ENCODE measurements around the gene ITPR1.

The ITPR1 gene

DNA sequence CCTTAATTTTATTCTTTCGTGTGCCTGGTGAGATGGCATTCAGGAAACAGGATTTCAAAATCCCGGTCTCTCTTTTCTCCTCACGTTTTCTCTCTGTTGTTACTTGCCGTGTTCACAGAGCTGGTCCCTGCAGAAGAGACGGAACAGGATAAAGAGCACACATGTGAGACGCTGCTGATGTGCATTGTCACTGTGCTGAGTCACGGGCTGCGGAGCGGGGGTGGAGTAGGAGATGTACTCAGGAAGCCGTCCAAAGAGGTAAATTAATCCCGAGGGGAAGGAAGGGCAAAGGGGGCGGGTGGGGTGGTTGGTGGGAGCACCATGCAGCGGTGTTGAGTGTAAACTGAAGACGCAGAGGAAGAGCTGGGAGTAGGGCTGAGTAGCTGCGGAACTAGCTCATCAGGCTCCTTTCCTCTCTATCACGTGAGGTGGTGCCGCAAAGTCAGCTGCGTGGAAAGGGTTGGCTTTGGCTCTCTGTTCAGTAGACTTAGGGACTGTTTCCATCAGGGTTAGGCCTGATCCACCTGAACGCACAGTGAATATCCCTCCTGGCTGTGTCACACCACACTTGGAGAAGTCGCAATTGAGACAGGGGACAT is 321.3 kb downstream of the ITPR1 start:
- DNase-seq (ENCODE audit: low spot score) = no peak

DNA sequence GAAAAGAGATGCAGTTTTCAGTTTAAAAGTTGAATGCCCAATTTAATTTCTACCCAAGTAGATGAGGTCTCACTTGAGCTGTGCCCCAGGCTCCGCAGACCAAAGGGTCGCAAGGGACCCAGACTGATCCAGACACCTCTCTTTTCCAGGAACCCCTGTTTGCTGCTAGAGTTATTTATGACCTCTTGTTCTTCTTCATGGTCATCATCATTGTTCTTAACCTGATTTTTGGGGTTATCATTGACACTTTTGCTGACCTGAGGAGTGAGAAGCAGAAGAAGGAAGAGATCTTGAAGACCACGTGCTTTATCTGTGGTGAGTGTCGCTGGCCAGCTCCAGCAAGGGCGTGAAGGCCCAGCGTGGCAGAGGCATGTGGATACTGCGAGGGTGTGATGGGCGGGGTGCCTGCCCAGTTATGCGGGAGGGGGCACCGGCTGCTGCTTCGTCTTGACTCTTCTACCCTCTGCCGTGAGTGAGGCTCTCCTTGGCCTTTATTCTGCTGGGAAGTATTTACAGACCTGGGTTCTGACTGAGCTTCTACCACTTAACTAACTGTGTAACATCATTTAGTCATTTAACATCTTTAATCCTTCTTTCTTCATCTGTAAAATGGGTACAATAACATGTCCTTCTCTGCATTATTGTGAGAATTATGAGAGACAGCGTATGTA is 321.9 kb downstream of the ITPR1 start:
- no peak for DNase-seq (ENCODE audit: low spot score)

DNA sequence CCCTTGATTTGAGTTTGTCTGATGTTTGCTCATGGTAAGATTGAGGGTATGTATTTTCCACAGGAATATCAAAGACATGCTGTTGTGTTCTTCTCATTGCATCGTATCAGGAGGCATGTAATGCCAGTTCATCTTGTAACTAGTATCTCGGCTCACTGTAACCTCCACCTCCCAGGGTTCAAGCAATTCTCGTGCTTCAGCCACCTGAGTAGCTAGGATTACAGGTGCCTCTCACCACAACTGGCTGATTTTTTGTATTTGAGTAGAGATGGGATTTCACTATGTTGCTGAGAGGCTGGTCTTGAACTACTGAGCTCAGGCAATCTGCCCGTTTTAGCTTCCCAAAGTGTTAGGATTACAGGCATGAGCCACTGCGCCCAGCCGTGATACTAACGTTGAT is 323.2 kb downstream of the ITPR1 start:
- DNase-seq (ENCODE audit: low spot score) = no peak

DNA sequence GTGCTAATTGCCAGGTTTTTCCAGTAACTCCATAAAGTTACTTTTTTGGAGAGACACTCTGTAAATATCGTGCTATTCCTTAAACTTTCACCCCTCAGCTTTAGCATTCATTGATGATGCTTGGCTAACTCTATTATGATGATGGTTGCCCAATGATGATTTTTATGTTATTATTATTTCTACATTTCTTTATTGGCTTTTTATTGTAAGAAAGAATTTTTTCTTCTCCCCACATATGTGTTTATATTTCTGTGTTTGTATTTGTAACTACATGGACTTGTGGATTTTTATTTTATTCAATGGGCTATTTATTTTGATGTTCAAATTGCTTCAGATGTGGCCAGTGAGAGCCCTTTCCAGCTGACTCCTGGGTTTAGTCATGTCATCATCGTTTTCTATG is 323.6 kb downstream of the ITPR1 start:
- no peak for DNase-seq (ENCODE audit: low spot score)

DNA sequence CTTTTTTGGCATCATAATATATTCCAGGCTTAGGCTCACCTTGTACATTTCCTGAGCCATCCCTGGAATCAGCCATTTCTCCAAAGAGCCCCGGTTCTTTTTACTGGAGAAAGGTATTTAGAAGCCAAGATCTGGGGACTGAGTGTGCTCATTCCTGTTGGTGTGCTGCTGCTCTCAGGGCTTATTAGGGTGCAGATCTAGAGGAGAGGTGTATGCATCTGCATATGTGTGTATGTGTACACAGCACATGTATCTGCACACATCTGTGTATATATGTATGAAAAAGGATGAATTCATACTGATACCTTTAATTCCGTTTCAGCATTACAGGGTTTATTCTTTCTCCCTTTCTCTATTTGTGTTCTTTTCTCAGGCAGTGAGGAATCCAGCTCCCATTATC is 324.0 kb downstream of the ITPR1 start:
- no peak for DNase-seq (ENCODE audit: low spot score)

DNA sequence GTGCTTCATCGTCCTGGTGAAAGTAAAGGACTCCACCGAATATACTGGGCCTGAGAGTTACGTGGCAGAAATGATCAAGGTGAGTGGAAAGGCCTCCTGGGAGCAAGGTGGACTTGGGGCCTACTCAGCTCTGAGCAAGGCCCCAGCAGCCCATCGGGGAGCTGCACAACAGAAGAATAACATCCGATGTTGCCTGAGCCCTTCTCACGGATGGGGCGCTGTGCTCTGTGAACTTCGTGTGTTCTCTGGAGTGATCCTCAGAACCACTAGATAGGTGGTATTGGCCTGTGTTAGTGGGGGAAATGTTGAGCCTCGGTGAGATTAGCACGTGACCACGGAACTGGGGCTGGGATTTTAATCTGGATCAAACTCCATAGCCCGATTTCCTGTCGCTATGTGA is 325.0 kb downstream of the ITPR1 start:
- DNase-seq (ENCODE audit: low spot score) = no peak

DNA sequence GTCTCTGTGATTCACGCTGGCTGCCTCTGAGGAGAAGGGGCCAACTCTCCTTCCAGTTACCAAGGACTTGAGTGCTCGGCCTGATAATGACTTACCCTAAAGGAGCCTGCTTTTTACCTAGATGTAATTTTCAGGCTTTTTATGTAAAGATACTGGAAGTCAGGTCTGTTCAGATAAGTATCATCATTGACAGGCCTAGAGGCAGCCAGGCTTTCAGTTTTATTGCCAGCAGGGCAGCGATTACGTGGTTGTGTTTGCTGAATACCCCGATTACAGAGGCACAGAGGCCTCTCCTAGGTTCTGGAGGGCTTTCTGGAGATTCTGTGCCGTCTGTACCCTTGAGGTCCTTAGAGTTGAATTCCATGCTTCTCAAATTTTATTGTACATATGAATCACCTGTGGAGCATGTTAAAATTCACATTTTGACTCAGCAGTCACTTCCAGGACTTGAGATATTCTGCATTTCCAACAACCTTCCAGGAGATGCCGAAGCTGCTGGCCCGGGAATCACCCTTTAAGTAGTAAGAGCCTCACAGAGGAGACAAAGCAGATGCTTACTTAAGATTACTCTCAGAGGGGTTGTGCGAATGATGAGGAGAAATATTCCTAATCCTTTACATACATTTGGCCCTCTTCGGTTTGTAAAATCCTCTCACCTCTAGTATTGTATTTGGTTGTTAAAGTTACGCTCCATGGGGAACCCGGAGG is 326.0 kb downstream of the ITPR1 start:
- DNase-seq (ENCODE audit: low spot score) = no peak

DNA sequence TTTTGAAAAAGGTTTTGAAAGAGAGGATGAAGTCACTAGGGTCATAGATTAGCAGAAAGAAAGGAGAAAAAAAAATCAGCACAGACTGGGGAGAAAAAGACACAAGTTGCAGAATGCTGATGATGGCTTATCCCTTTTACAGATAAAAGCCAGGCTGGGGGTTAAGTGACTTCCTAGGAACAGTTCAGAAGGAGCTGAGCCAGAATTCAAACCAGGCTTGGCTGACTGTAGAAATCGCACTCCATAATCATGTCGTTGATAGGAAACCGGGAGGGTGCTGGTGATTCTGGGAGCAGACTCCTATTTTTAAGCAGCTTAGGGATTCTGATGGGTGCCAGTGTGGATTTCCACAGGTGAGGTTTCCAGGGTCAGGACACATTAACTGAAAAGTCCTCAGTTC is 326.6 kb downstream of the ITPR1 start:
- DNase-seq (ENCODE audit: low spot score) = no peak

DNA sequence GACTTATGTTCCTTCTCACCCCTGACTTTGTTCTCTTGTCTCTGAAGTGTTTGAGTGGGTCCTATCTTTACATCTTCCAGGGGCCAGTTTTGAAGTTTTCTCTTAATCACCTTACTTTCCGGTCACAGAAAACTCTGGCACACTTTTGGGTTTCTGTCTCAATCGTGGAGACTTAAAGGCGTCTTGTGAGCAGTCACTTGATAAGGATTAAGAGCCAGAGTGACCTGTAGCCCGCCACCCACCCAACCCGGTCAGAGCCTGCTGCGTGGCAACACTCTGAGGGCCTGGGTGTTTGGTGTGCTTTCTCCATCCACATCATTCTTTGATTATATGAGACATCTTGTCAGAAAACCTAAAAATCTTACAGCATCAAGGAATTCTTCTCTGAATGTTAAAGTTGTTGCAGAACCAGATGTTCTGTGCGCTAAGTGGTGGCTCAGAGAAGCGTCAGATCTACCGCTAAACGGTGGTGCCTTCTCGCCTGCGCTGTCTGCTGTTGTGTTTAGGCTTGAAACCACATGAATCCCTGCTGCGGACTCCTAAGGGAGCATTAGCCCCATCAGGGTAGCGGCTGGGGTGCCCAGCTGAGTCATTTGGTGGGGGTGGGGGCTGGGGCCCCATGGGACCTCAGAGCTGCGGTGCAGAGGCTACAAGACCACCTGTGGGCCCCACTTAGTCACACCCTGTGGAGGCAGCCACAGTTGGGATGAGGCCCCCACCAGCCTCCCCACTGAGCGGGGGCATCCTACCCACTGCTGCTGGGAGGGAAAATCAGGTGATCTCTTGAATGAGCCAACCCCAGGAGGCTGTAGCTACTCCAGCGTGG is 327.4 kb downstream of the ITPR1 start:
- no peak for DNase-seq (ENCODE audit: low spot score)

DNA sequence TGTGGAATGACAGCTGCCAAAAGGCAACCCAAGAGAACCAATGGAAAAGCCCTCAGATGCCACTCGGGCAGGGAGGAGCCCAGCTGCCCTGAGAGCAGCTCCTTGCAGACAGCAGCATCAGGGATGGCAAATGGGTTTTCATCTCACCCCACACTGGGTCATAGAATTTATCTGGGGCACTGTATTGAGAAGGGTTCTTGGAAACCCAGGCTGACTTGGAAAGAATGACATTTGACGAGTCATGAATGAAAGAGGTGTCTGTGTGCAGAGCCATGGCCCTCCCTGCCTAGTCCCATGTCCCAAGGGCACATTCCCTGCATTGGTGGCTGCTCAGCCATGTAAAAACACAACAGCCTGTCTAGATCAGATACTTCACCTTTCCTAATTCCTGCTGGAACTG is 328.2 kb downstream of the ITPR1 start:
- DNase-seq (ENCODE audit: low spot score) = no peak

DNA sequence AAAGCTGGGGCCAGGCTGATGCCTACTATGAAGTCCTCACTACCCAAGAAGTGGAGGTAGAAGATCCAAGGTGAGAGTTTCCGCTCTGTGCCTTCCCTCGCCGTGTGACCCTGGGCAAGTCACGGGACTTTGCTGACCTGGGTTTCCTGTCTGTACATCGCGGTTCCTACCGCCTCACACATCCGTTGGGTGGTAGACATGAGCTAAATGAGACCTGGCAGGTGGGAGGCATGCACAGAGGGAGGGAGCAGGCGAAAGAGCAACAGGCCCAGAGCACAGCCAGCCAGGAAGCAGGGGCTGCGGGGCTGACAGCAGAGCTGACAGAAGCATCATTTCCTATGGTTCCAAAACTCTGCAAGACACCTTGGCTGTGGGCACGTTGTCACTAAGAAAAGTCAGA is 328.8 kb downstream of the ITPR1 start:
- no peak for DNase-seq (ENCODE audit: low spot score)

DNA sequence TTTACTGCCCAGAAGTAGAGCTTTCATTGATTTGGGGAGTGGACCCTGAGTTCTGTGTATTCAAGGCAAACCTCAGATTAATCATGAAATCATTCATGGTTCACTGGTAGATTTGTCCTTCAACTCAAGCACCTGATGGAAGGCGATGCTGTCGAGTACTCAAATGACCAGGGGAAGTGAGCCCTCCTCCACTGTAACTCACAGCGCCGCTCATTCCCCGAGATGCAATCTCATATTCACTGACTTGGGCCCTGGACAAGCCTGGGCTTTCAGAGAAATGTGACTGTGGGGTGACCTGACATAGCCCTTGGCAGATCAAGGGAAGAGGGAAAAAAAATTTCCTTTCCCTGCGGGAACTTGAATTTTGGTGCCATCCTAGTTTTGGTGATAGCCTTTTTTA is 329.4 kb downstream of the ITPR1 start:
- no peak for DNase-seq (ENCODE audit: low spot score)

DNA sequence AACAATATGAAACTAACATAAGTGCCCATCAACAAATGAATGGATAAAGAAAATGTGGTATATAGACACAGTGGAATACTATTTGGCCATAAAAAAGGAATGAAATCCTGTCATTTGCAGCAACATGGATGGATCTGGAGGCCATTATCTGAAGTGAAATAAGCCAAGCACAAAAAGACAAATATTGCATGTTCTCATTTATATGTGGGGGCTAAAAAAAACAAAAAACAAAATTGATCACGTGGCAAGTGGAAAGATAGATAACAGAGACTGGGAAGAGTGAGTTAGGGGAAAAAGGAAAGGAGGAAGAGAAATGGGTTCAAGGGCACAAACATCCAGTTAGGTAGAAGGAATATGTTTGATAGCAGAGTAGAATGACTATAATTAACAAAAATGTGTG is 330.2 kb downstream of the ITPR1 start:
- no peak for DNase-seq (ENCODE audit: low spot score)

DNA sequence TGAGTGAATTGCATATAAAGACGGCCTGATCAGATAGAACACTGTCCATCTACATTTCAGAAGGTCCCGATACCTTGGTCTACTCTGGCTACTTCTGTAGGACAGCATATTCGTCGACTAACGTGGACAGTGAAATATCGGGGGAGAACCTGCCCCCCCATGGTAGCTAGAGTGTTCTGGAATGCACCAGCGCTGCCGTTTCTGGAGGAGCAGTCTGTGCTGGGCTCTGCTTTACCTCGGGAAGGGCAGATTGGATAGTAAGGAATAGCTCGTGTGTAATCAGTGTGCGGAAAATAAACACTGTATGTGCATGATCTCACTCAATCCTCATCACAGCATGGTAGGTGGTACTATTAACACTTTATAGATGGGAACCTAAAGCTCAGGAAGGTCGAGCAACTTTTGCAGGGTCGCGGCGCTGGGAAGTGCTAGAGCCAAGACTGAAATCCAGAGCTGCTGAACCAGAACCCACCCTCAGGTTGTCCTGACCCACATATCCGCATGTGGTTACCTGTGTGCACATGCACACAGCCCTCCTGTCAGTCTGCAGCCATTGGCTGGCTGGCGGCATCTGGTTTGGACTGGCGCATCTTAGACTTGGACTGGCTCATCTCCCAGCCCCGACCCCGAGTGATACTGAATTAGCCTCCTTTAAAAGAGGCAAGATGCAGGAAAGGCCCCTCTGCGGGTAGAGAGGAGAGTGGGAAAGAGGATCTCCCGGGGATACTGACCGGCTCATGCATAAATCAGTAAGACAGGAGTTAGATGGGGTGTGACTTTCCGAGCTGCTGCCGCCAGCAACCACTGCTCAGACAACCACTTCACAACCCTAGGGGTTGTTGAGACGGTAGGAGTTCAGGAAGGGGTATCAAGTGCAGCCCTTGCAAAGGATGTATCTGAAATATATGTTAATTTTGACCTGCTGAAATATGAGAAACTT is 331.1 kb downstream of the ITPR1 start:
- DNase-seq (ENCODE audit: low spot score) = no peak

DNA sequence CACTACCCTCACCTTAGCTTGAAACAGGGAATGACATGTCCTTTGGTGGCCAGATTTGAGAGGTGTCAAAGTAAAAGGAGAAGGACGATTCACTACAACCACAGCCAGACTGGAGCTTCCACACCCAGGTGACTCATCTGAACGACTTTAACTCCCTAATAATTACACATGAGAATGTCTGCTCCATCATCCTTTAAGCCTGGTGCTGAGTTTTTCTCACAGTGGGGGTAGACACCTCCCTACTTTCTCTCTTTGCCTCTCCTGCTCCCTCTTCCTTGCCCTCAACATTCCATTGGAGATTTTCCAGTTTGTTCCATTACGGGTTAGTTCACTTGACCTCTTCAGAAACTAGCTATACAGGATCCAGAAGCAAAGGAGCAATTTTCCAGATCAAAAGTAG is 331.8 kb downstream of the ITPR1 start:
- DNase-seq (ENCODE audit: low spot score) = no peak

DNA sequence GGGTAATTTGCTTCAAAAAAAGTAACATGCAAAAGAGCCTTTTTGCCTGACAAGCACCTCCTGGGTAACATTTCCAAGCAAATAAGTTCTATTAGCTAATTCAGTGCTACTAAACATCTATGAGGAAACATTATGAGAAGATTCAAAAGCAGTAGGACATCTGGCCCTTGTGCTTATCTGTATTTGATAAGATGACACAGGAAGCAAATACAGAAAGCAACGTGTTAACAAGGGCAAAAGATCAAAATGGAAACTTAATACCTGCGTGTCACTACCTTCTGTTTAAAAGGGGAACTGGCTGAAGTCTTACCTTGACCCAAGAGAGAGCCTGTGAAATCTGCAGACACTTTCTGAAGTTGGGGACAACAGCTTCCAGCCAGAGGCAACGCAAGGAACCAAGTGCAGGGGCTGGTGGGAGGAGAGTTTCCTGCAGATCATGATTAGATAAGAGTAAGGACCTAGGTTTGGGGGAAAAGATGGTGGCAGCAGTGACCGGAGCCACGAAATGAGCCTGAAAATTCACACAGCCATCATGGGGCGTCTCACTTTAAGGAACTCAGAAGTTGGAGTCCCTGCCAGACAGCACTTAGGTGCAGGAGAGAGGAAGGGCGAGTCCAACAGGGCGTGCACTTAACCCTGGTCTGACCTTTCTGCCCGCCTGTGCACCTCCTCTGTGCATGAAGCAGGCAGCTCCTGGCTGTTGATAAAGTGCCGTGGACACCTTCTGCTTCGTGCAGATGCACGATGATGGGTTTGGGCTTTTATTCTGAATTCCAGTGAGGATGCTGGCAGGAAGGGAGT is 332.5 kb downstream of the ITPR1 start:
- DNase-seq (ENCODE audit: low spot score) = no peak

DNA sequence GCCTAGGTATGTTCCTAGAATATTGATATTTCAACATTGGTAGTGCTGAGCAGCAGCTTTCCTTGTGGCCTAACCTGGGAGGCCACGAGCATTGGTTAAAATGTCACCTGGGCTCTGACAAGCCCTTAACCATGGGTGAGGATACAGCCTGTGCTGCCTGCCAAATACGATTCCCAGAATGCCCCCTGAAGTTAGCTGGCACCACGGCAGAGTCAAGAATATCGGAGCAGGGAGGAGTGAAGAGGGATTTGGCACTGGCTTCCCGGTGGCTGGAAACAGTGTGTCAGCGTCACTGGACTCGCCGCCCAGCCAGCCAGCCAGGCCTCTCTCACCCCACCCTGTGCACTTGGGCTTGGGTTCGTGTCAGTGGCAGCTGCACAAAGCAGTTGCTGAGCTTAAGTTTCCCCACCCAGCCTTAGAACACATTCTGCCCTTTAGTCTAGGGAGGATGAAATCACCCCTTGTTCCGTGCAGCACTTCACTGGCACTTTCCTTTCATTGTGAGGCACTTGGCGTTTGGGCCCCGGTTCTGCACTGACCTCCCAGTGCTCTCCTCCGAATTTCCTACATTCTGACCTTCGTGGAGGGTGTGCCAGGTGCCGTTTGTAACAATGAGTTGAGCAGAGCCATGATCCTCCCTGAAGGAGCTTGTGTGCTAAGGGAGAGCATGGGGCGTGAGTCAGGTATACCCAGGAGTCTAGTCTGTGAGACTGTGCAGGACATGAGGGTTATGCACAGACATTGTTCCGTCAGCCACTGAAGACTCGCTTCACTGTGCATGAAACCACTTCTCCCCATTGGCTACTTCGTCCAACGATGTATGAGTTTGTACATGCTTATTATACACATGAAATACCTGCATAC is 333.3 kb downstream of the ITPR1 start:
- peak; percentile 84 for DNase-seq (ENCODE audit: low spot score)

DNA sequence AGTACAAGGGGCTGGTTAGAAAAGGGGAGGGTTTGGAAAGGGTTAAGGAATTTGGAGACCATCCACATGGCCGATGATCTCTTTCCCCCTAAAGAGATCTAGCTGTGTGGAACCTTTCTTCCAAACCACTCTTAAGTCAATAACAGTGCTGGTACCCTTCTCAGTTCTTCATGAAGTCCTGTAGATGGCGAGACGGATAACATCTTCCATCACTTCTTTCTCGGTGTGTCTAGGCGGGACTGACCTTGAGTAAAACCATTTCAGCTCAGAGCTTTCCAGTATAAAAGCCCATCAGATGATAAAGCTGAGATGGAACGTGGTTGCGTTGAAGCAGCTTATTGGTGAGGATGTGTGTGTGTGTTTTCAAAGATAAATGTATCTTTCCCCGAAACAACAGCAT is 334.6 kb downstream of the ITPR1 start:
- DNase-seq (ENCODE audit: low spot score) = peak; percentile 9

DNA sequence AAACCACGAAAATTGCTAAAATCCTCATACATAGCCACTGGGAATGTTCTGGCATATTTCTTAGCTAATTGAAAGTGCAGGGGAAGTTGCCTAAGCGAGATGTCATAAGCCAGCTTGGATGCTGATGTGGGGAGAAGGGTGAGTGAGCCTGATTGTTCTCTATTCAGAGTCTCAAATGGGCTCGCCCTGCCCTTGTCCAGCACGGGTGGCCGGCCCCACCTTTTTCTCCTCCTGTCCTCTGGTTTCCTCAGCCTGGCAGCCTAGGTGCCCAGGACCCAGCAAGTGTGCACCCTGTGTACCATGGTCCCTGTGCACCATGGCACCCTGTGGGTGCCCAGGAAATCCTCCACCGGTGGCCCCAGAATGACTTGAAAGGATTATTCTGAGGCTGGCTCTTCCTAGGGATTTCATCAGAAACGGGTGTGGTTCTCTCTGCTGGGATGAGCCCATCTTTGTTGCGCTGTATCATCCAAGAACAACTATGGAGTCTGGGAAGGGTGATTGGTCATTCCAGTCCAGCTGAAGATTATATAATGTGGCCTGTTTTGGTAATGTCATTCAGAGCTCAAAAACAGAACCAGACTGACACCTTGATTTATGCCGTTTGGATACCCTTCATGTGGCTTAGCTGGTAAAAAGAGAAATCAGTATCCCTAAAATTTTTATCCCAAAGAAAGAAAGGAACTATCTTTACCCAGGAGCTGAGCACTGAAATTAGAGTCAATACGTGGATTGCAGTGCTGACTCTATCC is 335.3 kb downstream of the ITPR1 start:
- no peak for DNase-seq (ENCODE audit: low spot score)

All from cerebellar cortex (tissue), 1 donor.